ENCODE data around the gene HAPLN2. TPM values are rescaled to one million over a fixed set of nuclear protein-coding genes. Genes with fewer than 3 reads are reported as not detected.

HAPLN2 gene
- total RNA-seq, 1 donor = not detected

DNA sequence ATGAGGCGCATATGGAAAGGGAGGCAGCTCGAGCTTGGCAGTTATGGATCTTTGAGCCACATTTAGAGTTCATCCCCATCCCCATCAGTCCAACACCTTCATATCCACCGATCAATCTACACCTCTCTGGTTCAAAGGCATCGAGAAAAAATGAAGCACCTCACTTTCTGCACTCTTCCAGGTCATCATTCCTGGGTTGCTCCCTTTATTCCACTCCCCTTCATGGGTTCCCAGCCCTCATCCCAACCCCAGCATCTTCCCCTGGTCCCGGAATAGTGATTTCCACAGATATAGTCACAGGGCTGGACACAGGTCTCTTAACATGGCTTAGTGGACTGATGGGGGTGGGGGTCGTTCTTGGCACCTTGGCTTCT is 354 bp downstream of the HAPLN2 start:
- no peak for TF ChIP-seq CTCF (IDR thresholded peaks at IDR 0.05; ENCODE audit: insufficient read depth, low read length)
- no peak for DNase-seq (ENCODE audit: low read depth)
- no peak overlapping the region for H3K4me3 ChIP-seq (ENCODE audit: low read depth, low read length)

DNA sequence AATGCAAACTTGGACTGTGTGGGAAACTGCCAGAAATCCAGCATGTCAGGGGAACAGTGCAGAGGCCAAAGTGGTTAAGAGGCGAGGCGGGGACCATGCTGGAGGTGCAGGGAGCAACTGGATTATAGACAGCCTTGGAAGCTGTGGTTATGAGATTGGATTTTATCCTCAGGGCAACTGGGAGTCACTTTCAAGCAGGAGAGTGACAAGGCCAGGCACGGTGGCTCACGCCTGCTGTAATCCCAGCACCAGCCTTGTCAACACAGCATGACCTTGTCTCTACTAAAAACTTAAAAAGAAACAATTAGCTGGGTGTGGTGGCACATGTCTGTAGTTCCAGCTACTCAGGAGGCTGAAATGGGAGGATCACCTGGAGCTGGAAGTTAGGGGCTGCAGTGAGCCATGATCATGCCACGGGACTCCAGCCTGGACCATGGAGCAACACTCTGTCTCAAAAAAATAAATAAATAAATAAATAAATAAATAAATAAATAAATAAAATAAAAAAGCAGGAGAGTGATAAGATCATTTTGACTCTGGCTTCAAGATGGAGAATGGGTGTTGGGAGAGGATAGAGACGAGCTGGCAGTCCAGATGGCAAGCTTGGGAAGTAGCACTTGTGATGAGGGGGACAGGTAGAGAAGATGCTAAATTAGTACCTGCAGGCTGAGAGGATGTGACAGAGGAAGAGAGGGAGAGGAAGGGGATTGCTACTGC is 3.5 kb downstream of the HAPLN2 start:
- no peak for DNase-seq (ENCODE audit: low read depth)
- TF ChIP-seq CTCF (IDR thresholded peaks at IDR 0.05; ENCODE audit: insufficient read depth, low read length) = no peak
- no peak overlapping the region for H3K4me3 ChIP-seq (ENCODE audit: low read depth, low read length)

DNA sequence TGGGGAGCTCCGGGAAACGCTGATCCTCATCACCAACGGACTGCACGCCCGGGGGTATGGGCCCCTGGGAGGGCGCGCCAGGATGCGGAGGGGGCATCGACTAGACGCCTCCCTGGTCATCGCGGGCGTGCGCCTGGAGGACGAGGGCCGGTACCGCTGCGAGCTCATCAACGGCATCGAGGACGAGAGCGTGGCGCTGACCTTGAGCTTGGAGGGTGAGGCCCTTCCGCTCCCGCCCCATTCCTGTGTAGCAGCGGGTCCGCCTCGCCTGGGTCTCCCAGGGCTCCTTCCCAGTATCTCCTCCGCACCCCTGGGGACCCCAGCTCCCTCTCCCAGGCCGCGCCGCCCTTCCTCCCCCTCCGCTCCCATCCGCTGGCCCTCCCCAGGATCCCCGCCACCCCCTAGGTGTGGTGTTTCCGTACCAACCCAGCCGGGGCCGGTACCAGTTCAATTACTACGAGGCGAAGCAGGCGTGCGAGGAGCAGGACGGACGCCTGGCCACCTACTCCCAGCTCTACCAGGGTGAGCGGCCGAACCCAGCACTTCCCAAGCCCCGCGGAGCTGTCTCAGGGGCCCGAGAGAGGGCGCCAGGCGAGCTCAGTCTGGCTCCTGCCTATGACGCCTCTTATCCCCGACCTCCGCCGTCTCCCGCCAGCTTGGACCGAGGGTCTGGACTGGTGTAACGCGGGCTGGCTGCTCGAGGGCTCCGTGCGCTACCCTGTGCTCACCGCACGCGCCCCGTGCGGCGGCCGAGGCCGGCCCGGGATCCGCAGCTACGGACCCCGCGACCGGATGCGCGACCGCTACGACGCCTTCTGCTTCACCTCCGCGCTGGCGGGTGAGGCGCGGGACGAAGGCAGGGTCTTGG is 5.0 kb downstream of the HAPLN2 start:
- peak; percentile 43 for TF ChIP-seq CTCF (IDR thresholded peaks at IDR 0.05; ENCODE audit: insufficient read depth, low read length)
- peak; percentile 29 for DNase-seq (ENCODE audit: low read depth)
- H3K4me3 ChIP-seq (ENCODE audit: low read depth, low read length) = peak overlapping the region; percentile 49

- DNase-seq (ENCODE audit: low read depth) = no peak
- TF ChIP-seq CTCF (IDR thresholded peaks at IDR 0.05; ENCODE audit: insufficient read depth, low read length) = no peak
- H3K4me3 ChIP-seq (ENCODE audit: low read depth, low read length) = peak overlapping the region; percentile 49
Measured at GRCh38 chr1:156624814-156625435, 5.7 kb downstream of the HAPLN2 start.

GRCh38 chr1:156625436-156626078 is 6.3 kb downstream of the HAPLN2 start:
- H3K4me3 ChIP-seq (ENCODE audit: low read depth, low read length) = no peak overlapping the region
- TF ChIP-seq CTCF (IDR thresholded peaks at IDR 0.05; ENCODE audit: insufficient read depth, low read length) = peak; percentile 76
- peak; percentile 55 for DNase-seq (ENCODE audit: low read depth)

GRCh38 chr1:156626079-156626438 is 6.8 kb downstream of the HAPLN2 start:
- H3K4me3 ChIP-seq (ENCODE audit: low read depth, low read length) = no peak overlapping the region
- no peak for TF ChIP-seq CTCF (IDR thresholded peaks at IDR 0.05; ENCODE audit: insufficient read depth, low read length)
- no peak for DNase-seq (ENCODE audit: low read depth)

All from fibroblast of the aortic adventitia (primary cell).